Epidermal melanocyte (primary cell): ENCODE results near the gene XRCC1.
"Not testable (repeated sequence)": the region's sequence is repeated elsewhere in the genome, so short reads cannot be mapped to it uniquely, and the experiment has no call there.

Experiments used
- DNase-seq: peaks from one replicate; pipeline ENCODE4 v3.0.0; 2011; ENCODE audit warnings: low spot score; ENCODE audit not compliant: insufficient read length

The XRCC1 gene

GRCh38 chr19:43522929-43523328 is 52.4 kb downstream of the XRCC1 start:
- no peak for DNase-seq

- DNase-seq, result peak; percentile 86
Measured at GRCh38 chr19:43519436-43520088, 55.8 kb downstream of the XRCC1 start.

- DNase-seq, result no peak
Measured at GRCh38 chr19:43518051-43518450, 57.3 kb downstream of the XRCC1 start.

- DNase-seq, result not testable (repeated sequence)
Measured at GRCh38 chr19:43512399-43512798, 62.9 kb downstream of the XRCC1 start.

DNA sequence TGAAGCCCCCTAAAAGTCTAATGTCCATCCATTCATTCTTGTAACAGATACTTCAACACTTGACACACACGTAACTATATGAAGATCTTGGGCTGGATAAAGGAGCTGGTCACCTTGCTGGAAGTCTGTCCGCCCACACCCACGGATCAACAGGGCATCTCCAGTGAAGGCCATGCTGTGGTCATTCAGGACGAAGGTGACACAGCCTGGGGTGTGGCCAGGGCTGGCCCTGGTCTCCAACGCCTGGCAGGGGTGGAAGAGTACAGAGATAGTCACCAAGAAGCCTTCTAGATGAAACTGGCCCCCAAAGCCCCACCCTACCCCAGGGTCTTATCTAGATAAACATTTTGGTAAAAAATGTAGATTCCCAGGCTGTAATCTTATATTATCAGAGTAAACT is 64.0 kb downstream of the XRCC1 start:
- no peak for DNase-seq

- DNase-seq, result no peak
Measured at GRCh38 chr19:43510713-43511112, 64.6 kb downstream of the XRCC1 start.

DNA sequence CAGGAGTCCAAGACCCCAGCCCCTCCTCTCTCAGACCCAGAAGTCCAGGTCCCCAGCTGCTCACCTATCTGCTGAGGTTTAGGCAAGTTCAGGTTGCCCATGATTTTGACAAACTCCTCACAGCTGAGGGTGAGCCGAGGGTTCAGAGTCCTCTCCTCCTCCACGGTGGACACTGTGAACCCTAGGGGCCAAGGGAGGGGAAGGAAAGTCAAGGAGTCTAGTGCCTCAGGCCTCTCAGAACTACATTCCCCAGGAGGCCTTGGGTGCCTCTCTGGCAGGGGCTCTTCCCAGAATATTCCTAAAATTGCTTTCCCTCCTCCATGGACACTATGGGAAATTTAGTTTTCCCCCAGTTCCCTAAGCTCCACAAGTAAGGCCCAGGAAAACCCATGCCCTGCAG is 67.4 kb downstream of the XRCC1 start:
- no peak for DNase-seq

- no peak for DNase-seq
Measured at GRCh38 chr19:43506629-43507028, 68.7 kb downstream of the XRCC1 start.

DNA sequence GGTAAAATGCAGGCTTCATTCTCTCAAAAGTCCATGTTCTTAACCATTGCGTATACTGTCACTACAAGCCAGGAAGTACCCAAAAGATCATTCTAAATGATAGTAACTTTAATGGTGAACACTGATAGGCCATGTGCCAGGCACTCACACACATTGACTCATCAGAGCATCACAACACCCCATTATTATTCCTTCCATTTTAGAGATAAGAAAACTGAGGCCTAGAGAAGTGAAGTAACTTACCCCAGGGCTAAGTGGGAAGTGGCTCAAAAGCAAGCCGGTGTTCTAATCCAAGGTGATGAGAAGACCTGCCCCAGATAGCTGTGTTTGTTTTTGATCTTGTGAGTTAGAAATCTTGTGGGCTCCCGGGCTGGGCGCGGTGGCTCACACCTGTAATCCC is 69.4 kb downstream of the XRCC1 start:
- DNase-seq, result no peak

DNA sequence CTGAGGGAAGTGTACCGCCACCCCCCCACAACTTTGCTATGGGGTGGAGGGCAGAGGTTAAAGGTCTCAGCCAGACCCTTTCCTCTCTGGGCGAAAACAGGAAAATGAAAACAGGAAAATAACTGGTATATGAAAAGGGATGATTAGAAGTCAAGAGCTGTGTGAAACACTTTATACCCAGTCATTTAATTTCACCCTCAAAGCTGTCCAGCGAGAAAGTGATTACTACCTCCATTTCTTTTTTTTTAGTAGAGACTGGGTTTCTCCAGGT is 70.2 kb downstream of the XRCC1 start:
- DNase-seq, result no peak

DNA sequence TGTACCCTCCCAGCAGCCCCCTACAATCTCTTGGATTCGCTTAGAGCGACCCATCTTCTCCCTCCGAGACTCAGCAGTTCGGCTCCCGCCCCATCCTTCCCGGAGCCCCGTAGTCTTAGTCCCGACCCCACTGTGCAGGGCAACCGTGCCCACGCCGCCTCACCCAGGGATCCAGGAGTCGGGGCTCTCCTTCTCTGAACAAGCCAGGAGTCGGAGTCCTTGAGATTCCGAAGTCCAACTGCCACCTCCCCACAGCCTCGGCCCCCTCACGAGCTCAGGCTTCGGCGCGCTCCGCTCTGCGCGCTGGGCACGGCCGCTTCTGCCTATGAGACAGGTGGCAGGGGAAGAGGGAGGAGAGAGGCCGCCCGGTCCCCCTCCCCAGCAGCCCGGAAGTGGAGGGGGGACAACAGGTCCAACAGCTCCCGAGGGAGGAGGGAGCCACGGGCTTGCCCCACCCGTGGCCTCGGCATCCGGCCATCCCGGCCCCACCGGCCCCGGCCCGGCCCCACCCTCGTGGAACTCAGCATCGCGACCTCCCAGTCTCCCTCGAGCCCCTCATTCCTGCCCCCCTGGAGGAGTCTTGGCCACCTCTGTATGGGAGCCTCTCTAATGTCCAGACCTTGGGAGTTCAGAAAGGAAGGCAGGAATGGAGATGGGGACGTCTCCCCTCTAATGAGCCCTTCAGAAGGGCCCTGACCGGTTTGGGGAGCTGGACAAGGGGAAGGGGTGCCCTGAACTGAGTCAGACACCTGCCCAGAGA is 70.7 kb downstream of the XRCC1 start, which contains the start of gene PHLDB3:
PHLDB3 (minus strand) TSS at position 321 of the 760 bp plus-strand sequence. CDS start 628 bp downstream, outside the sequence.
- DNase-seq, result no peak

DNA sequence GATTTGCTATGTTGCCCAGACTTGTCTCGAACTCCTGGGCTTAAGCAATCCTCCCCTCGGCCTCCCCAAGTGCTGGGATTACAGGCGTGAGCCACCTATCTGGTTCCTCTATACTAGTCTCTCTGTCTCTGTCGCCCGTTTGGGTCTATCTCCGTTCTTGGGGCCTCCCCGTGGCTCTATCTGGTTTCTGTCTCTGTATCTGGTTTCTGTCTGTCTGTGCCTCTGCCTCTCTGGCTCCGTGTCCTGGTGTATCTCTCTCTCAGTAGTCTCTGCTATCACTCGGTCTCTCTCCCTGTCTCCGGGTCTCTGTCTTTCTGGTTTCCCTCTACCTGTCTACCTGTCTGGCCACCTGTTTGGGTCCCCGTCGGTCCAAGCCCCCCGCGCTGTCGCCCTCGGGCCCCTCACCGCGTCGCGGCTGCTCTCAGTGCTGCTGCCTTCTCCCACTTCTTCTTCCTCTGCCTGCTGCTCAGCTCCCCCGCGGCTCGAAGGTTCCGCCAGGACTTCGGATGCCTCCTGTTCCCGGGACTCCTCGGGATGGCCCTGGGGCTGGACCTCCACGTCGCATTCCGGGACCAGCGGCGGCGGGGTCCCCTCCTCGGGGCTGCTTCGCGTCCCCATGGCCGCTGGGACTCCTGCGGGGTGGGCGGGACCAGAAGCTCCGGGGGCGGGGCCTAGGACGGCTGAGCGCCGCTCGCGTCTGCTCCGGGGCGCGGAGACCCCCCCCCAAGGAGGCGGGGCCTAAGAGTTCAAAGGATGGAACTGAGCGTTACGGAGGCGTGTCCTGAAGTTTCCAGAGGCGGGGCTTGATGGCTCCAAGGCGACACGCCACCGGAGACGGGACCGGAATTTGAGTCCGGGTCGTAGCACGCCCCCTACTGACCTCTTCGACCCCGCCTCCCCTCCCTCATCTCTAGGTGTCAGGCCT is 71.6 kb downstream of the XRCC1 start:
- peak; percentile 97 for DNase-seq

DNA sequence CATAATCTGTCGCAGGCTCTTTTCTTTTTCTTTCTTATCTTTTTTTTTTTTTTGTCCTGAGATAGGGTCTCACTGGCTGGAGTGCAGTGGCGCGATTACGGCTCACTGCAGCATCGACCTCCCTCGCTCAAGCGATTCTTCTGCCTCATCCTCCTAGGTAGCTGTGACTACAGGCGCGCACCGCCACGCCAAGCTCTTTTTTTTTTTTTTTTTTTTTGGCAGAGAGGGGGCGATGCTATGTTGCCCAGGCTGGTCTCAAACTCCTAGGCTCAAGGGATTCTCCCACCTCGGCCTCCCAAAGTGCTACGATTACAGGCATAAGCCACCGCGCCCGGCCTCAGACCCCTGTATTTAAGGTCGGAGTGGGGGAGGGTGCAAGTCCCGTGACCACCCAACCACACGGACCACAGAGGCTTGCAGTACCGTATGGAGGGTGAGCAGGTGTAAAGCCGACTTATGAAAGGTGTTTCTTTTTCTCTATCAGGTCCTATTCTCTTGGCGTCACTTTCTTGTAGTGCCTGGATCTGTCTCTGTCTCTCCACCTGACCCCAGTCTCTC is 72.8 kb downstream of the XRCC1 start:
- DNase-seq, result no peak

DNA sequence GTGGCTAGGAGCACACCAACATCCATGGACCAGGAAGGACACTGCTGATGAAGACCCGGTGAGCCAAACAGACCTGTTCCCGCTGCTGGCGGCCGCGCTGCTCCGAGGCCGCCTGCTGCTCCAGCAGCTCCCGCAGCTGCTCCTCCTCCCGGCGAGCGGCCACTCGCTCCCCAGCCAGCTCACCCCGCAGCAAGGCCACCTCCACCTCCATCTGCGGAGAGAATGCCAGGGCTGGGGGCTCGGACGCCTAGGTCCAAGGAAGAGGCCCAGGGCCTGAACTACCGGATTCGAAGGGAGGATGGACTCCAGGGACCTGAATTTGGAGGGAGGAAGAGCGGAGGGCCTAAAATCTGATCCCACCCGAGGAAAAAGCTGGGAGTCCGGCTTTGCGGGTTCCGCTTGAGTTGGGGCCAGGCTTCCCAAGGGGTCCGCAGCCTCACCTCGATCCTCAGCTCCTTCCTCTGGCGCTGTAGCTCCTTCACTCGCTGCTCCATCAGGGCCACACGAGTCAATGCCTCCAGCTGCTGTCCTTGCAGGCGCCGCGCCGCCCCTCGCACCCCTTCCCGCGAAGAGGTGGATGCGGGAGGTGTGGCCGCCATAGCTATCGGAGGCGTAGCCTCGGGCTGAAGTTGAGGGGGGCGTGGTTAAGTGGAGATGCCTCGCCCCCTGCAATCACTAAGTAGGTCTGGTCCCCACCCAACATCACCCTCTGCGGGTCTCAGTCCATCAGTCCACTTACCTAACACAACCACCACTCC is 73.5 kb downstream of the XRCC1 start:
- DNase-seq, result no peak

DNA sequence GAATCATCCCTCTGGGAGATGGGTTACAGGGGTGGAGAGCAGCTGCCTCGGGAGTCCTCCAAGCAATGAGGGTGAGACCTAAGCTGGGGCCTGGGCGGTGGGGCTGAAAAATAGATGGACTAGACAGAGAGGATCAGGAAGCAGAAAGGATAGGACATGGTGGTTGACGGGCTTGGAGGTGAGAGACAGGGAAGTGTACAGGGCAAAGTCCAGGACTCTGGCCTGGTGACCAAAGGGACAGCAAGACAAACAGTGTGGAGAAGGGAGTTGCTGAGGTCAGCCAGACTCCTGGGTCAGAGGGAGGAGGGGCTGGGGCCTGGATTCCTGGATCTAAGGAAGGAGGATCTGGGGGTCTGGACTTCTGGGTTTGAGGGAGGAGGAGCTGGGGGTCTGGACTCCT is 76.3 kb downstream of the XRCC1 start:
- DNase-seq, result no peak

GRCh38 chr19:43498233-43498842 is 77.0 kb downstream of the XRCC1 start:
- DNase-seq, result no peak

- no peak for DNase-seq
Measured at GRCh38 chr19:43496960-43497359, 78.4 kb downstream of the XRCC1 start.

DNA sequence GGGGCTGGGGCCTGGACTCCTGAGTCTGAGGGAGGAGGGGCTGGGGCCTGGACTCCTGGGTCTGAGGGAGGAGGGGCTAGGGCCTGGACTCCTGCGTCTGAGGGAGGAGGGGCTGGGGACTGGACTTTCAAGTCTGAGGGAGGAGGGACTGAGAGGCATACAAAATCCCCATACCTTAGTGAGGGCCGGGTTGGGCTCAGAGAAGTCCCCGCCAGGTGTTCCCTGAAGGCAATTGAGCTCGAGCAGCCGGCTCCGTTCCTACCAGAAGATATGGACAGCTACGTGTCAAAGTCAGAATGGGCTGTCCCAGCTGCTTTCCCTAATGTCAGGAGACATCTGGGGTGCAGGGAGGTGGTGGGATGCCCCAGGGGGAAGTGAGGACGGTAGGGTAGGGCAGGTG is 80.2 kb downstream of the XRCC1 start:
- DNase-seq, result no peak
